HG03432 (cell line): ENCODE results near the gene WDR89.
A peak's percentile ranks its signal among the peaks of the same experiment; 100 is the strongest.
"Not testable (repeated sequence)": the region's sequence is repeated elsewhere in the genome, so short reads cannot be mapped to it uniquely, and the experiment has no call there.

Source experiments
- ATAC-seq: cut with Tn5 transposase; IDR thresholded peaks from one replicate; pipeline ENCODE4 v1.9.1; 2021; ENCODE audit warnings: mild to moderate bottlenecking, moderate library complexity; ENCODE audit not compliant: unreplicated experiment

Gene WDR89, protein sequence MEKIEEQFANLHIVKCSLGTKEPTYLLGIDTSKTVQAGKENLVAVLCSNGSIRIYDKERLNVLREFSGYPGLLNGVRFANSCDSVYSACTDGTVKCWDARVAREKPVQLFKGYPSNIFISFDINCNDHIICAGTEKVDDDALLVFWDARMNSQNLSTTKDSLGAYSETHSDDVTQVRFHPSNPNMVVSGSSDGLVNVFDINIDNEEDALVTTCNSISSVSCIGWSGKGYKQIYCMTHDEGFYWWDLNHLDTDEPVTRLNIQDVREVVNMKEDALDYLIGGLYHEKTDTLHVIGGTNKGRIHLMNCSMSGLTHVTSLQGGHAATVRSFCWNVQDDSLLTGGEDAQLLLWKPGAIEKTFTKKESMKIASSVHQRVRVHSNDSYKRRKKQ

DNA sequence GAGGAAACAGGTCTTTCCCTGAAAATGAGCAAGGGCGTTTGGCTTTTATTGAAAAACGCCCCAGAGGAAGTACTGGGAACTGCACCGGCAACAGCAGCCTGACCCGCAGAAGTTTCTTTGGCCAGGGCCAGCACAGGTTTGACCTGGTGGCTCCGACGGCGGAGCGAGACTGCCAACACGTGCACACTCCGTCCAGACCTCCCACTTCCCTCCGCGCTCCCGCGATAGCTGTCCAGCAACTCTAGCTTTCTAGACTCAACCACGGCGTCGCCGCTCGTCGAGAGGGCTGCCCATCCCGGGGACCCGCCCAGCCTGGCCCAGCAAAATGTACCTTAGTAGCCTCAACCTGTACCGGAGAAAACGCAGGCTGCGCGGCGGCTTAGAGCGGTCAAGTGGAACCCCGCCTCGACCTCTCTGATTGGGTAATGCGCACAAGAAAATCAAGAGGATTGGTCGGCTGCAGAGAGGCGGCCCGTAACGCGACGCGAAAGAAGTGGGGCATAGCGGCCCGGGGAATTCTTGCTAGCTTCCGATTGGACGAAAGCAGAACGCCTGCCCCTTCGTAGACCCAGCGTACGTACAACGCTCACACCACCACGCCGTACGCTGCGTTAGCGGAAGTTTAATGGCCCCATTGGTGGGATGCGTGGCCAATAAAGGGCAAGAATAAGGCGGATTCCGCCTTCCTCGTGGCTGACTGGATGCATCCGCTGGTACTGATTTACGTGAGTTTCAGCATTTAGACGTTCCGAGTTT is at the start of gene WDR89:
WDR89 (minus strand) TSS at position 399 of the 756 bp plus-strand sequence. CDS start 41,929 bp downstream, outside the sequence.
- ATAC-seq: peak; percentile 87

DNA sequence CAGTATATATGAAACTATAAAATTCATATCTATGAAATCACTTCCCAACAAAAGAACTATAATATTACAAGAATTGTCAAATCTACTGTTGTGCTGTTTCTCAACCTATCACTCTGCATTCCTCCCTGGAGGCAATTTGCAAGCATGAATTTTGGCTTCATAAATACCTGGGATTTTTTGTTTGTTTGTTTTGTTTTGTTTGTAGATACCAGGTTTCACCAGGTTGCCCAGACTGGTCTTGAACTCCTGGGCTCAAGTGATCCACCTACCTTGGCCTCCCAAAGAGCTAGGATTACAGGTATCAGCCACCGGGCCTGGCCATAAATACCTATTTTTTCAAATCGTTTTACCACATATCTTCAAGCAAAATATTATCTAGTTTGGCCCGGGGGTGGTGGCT is 47.5 kb upstream of the WDR89 start:
- ATAC-seq: no peak

DNA sequence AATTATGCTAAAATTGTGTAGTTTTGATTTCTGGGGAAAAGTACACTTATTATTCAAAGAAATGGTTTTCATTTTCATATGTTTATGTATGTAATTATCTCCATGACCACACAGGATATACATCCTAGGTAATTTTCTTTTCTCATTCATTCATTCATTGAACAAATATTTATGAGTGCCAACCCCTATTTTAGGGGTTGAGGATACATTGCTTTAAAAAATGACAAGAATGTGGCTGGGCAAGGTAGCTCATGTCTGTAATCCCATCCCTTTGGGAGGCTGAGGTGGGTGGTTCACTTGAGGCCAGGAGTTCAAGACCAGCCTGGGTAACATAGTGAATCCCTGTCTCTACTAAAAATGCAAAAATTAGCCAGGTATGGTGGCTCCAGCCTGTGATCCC is 45.3 kb upstream of the WDR89 start:
- no peak for ATAC-seq

DNA sequence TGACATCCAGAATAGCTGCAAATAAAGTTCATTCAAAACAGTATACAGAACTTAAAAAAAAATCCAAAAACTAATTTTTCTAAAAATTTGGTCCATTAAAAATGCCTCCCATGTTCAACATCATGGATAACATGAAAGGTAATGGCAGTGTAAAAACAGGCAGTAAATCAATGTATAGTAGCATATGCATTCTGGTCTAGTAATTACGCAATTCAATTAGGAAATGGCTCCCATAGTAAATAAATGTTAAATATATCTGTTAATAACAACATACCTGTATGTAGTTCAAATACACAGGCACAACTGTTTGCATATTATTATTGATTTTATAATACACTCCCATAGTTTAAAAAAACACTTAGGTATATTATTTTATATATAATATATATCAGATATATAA is 43.7 kb upstream of the WDR89 start:
- ATAC-seq: no peak

DNA sequence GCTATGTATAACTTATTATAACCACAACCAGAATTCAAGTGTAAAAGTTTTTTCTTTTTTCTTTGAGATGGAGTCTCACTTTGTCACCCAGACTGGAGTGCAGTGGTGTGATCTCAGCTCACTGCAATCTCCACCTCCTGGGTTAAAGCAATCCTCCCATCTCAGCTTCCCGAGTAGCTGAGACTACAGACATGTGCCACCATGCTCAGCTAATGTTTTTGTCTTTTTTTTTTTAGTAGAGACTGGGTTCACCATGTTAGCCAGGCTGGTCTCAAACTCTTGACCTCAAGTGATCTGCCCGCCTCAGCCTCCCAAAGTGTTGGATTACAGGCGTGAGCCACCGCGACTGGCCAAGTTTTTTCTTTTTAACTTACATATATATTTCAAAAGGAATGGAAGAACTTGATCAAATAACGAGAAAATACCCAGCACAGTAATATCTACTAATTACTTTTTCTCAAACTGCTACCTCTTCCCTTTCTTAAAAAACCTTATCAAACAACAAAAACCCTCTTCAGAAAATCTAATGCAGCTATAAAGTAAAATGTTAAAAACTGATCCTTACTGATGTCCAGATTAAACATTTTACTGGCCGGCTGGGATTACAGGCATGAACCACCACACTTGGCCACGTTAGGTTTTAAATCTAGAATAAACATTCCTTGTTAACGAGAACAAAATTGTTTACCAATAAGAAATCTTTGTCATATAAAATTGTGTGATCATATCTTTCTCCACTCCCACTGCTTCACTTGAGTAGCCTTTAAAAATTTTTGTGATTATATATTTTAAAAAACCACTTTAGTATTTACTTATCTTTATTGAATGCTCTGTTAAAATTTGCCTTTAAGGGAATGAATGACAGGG is 41.3 kb upstream of the WDR89 start:
- no peak for ATAC-seq

DNA sequence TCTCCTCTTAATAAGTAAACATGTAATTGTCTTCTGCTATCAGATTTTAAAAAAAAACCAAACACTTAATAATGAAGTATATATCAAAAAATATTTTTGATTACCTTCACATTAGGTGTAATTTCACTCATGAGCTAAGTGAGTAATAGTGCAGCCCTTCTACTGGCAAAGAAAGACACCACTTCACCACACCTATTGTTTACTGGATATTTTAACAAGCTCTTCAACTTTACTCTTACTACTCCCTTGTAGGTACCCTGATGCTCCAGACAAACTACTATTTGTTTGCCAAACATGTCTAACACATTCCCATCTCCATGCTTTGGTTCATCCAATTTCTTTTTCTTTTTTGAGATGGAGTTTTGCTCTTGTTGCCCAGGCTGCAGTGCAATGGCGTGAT is 36.9 kb upstream of the WDR89 start:
- no peak for ATAC-seq

DNA sequence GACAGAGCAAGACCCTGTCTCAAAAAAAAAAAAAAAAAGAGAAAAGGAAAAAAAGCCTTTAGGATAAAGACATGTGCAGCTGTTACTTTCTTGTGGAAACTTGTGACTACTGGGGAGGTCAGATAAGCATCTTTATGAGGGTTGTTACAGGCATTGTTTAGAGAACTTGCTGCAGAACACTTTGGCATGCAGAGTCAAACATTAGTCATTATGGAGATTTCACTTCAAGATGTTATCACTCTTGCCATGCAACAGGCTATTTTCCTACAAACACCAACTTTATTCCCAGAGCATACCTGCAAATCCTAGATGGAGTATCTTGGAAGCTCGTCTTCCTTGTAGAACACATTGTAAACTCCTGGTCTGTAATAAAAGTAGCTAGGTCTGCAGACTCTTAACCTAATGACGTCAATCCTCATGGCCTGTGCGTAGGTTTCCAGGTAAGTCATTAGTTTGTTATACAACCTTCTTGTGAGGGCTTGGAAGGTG is 36.3 kb upstream of the WDR89 start:
- no peak for ATAC-seq

DNA sequence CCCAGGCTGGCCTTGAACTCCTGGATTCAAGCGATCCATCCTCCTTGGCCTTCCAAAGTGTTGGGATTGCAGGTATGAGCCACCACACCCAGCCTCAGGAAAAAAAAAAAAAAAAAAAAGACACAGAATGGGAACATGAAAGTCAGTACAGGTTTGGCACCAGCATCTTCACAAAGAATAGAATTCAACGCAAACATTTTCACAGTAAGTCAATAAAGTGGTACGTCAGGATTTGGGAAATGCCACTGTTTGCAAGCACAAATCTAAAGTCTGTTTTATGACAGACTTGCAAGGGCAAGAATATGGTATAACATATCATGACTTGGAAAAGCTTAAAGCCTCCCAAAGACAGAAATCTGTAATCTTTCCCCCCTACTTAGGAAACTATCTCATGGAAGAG is 34.9 kb upstream of the WDR89 start:
- ATAC-seq: no peak

DNA sequence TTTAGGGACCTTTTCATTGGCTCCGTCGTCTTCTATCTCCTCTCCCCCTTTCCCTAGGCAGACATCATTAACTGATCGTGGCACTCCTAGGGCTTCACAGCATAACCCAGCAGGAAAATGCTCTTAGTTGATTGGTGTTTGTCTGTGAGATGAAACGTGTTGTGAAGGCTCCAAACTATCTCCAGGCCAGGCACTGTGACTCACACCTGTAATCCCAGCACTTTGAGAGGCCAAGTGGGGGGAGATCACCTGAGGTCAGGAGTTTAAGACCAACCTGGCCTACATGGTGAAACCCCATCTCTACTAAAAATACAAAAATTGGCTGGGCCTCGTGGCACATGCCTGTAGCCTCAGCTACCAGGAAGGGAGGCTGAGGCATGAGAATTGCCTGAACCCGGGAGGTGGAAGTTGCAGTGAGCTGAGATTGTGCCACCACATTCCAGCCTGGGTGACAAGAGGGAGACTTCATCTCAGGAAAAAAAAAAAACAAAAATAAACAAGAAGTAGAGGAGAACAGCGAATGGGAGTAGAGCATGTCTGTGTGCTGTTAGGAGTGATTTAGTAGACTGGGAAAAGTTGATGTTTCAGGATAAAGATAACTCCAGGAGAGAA is 32.3 kb upstream of the WDR89 start:
- ATAC-seq: no peak

DNA sequence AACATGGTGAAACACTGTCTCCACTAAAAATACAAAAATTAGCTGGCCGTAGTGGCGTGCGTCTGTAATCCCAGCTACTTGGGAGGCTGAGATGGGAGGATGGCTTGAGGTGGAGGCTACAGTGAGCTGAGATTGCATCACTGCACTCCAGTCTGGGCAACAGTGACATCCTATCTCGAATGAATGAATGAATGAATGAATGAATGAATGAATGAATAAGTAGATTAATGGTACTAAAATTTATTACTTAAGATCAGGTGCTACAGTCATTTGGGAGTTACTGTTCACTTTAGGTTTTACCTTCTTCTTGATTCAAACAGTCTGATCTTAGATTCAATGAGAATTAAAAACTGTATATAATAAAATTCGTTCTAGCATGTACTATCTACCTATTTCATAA is 31.6 kb upstream of the WDR89 start:
- ATAC-seq: no peak

DNA sequence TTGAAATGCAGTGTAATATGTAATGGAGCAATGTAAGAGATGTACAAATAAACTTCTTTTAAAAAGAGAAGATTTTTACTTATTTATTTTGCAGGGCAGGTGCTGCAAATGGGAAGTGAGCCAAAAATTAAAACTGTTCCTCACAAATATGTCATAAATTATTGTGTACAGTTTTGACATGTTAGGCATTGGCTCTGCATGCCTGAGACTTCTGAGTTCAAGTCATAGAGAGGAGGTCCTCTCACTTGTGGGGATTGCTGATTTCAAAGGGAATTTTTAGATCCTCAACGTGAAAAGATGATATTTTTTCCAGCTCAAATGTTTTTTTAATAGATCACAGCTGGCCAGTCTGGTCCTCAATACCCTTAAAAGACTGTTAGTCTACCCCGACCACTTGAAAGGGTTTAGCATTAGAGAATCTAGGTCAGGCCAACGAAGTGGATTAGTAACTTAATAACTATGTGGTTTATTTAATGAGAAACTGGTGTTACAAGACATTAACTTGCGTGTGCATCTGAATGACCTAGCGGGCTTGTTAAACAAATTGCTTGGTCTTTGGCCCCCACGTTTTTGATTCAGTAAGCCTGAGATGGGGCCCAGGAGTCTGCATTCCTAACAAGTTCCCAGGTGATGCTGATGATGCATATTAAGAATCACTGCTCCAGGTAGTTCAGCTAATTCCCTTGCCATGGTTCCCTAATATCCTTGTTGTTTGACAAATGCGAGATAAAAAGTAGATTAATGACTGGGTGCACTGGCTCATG is 30.9 kb upstream of the WDR89 start:
- ATAC-seq: peak; percentile 82

DNA sequence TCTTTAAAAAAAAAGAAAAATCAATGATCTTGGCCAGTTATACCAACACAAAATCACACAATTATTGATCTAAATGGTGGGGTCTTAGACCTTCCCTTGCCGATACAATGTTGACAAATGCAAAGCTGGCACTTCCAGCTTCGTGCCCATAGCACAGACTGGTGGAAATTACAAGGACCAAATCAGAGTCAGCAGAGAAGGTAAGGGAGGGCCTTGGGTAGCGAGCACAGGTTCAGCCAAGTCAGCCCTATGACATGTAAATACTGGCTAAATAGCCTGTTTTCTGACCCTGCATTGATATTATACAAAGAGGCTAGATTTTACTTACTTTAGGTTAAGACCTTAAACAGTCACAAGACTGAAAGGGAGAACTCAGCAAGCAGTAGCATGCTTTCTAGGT is 30.3 kb upstream of the WDR89 start:
- no peak for ATAC-seq

DNA sequence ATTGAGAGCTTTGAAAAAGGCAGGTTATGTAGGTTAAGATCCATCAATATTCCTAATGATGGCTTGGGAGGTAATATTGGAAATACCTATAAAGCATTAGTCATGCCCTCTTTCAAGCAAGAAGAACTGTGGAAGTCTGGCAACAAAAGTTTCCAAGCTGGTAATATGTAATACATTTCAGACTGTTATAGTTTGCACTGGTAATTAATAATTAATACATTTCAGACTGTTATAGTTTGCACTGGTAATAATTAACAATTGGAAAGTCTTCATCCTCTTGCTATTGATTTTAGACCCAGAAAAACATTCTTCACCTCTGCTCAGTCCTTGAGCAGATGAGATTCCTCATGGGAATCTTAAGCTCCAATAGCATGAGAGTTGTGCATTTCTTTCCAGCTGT is 29.0 kb upstream of the WDR89 start:
- peak; percentile 33 for ATAC-seq

DNA sequence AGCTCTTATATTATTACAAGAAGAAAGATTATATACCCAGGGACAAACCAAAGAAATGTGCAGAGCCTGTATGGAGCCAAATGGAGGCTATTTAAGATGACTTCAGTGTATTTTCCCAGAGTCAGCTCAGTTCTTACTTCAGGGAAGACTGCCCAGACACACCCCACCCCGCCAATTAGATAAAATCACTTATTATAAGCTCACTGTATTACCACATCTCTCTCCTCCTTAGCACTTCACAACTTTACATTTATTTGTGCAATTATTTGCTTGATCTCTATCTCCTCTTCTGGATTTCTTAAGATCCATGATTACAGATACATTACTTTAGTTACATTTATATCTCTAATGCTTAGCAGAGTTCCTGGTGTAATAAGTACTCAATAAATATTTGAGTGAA is 24.7 kb upstream of the WDR89 start:
- no peak for ATAC-seq

DNA sequence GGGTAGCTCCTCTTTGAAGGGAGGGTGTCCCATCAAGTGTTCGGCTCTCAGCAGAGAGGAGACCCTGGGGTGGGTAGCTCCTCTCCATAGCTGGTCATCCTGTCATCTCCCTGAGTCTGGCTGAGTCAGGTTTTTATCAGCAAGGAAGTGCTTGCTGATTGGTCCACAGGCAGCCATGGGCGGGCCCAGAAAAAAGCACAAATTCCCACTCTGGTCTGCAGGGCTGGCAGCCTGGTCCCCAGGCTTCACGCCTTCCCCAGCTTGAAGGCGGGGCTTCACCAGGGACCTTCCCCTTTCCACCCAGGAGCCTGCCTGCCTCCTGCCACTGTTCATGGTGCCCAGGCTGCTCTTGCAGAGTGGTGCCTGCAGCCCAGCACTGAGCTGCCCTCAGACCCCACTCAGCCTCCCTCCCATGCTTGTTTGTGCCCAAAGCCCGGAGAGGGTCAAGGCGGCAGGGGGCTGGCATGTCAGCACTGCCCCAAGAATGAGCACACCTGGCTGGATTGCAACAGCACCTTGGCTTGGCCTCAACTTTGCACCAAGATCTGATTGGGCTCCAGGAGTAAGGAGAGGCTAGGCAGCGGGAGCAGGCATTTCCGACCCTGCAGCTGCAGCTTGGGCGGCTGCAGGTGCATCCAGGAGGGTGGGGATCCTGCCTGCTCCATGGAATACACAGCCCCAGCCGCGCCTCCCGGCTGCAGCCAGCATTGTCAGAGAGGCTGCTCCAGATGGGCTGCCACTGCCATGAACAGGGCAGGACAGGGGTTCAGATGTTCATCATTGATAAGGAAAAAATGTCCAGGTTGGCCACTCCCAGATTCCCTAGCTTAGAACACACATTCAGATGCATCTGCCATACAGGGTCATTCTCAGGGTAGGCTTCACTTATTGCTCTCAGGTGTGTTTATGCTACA is 22.0 kb upstream of the WDR89 start:
- no peak for ATAC-seq

DNA sequence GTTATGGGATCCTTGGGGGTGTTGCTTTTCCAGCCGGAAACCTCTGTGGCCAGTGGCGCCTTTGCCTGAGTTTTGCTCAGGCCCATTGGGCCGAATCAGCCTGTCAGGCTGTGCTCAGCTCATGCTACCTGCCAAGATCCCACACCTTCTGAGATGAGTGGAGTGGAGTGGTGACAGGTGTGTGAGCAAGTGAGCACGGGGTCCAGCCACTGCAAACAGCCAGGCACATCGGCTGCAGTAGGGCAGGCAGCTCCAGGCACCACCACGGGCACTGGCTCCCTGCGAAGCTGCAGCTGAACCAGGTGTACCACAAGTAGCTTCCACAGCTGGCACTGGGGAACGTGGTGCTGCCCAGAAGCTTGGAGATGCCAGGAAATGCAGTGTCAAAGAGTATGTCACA is 21.1 kb upstream of the WDR89 start:
- no peak for ATAC-seq

DNA sequence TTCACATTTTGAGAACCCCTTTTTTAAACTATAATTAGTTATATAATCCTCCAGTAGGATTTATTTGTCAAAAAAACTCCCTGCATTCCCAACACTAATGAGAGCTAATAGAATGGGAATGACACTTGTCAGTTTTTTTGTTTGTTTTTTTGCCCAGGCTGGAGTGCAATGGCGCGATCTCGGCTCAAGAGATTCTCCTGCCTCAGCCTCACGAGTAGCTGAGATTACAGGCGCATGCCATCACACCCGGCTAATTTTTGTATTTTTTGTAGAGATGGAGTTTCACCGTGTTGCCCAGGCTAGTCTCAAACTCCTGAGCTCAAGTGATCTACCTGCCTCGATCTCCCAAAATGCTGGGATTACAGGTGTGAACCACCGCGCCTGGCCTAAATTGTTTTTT is 20.2 kb upstream of the WDR89 start:
- not testable (repeated sequence) for ATAC-seq

DNA sequence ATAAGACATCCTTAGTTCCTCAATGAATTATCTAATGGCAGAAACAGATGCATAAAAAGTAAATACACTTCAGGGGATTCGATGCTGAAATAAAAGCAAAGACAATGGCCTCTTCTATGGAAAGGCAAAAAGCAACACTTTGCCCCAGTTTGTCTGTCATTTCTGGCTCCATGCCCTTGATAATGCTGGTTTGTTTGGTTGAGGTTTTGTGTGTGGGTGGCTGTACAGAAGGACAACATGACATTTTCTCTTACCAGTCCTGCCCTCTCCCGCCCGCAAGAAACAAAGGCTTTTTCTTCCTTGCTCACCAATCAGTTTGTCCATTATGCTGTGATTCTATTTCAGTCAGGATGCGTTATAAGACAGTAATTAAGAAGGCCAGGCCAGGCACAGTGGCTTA is 18.1 kb upstream of the WDR89 start:
- ATAC-seq: no peak

DNA sequence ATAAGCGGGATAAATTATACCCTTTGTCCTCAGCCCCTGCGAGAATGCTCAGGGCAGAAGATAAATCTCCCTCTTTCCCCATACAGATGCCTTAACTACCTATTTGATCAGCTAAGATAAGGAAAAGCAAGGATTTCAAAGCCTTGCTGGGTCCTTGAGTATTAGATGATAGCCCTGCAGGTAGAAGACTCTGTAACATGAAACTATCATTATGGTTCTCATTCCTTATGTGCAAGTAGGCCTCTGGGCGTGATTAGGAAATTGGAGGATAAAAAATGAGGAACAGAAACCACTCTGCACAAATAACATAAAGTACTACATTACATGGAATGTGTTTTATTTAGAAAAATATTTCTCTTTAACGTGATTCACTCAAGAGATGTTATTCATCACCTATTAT is 14.5 kb upstream of the WDR89 start:
- ATAC-seq: no peak
